CD4-positive, alpha-beta T cell treated with Interferon gamma for 1 hour (primary cell): Measurements from ENCODE around the gene CBLL1.

Experiments used
- DNase-seq: peaks from one replicate; pipeline ENCODE4 v3.0.0-alpha.2; 2020

Gene CBLL1

DNA sequence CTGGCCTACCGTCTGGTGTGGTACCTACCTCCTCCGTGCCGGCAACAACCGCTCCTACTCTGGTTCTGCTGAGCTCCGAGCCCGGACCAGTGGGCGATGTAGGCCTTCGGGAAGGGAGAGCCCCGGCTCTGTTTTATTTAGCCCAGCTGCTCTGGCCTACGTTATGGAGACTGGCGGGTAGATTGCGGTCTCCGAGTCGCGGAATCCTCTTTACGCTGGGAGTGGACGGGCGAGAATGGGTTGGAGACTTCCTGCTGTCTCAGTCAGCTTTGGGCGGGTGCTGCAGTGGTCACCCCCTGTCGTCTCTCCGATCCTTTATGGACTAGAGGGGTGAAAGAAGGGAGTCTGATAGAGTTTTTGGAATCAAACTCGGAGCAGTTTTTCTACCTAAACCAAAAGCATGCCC, 406 bp downstream of the CBLL1 start:
- DNase-seq = no peak

- no peak for DNase-seq
Measured at GRCh38 chr7:107746006-107746405, 2.1 kb downstream of the CBLL1 start.

DNA sequence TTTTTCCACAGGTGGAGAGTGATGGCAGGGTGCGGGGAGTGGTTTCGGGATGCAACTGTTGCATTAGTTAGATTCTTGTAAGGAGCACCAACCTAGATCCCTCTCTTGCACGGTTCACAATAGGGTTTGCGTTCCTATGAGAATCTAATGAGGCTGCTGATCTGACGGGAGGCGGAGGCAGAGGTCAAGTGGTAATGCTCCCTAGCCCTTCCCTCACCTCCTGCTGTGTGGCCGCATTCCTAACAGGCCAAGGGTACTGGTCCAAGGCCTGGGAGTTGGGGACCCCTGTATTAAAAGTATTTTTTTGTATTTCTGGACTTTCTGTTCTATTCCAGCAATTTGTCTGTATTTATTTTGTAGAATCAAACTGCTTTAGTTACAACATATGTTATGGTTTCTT, 7.2 kb downstream of the CBLL1 start:
- no peak for DNase-seq

DNA sequence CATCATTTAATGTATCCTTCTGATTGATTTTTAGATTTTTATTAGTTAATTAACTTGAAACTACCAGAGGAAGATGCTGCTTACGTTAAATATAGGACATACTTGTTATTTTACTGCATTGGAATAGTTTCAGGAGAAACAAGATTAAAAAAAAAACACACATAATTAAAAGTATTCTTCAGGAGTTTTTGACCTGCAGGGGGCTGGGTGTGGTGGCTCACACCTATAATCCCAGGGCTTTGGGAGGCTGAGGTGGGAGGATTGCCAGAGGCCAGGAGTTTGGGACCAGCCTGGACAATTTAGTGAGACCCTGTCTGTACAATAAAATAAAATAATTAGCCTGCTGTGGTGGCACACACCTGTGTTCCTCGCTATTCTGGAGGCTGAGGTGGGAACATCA, 10.7 kb downstream of the CBLL1 start:
- no peak for DNase-seq

- DNase-seq = no peak
Measured at GRCh38 chr7:107758667-107759066, 14.7 kb downstream of the CBLL1 start.

GRCh38 chr7:107767391-107767790, 23.4 kb downstream of the CBLL1 start:
- no peak for DNase-seq

GRCh38 chr7:107768263-107768662, 24.3 kb downstream of the CBLL1 start:
- DNase-seq = no peak

DNA sequence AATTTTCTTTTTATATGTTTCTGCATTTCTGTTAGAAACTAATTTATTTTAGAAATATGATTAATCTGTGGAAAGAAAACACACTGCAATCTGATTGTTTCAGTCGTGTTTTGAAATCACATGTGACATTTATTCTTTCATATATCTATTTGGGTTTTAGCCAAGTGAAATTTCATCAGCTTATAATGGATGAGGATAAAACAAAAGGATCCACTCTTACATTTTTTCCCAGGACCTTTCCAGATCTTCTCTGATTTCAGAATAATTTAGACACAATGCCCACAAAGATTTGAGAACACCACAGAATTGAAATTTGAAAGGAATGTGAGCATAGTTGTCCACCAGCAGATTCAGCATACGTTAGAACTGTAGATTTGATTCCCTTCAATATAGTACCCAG, 29.1 kb downstream of the CBLL1 start:
- no peak for DNase-seq

DNA sequence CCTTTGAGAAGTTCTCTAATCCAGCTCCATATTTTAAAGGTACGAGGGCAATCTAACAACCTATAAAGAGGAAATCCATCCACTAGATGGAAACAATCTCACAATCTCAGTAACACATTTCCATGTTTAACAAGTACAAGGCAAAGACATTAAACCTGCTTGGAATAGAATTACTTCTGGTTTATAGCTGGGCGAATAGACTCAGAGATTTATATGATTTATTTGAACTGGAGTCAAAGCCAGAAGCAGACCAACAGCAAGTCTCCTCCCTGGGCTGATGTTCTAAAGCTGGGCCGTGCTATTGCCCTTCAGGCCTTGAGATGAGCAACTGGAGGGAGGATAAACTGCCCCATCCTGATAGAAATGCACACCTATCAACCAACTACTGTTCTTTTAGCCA, 33.8 kb downstream of the CBLL1 start:
- no peak for DNase-seq

GRCh38 chr7:107778283-107778682, 34.3 kb downstream of the CBLL1 start:
- DNase-seq = no peak

DNA sequence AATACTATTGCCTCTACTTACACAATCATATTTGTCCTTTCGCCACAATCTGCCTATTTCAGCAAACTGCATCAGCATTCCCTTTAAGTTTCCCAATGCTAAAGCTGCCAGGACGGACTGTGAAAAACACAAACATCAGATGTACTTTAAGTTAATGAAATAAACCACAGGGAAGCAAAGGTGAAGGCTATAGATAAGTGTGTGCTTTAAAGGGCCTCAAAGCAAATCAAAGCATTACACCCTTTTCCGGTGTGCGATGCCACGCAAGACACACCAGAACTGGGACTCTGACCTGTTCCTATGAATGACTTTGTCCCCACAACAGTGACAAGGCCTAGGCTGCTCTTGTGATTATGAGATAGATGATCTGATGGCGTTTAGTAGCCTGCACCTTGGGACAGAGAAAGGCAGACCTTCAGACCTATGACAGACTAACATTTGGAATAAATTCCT, 35.7 kb downstream of the CBLL1 start:
- DNase-seq = no peak

GRCh38 chr7:107782374-107782773, 38.4 kb downstream of the CBLL1 start:
- no peak for DNase-seq

GRCh38 chr7:107783648-107784047, 39.7 kb downstream of the CBLL1 start:
- no peak for DNase-seq

- DNase-seq = no peak
Measured at GRCh38 chr7:107785170-107785569, 41.2 kb downstream of the CBLL1 start.

DNA sequence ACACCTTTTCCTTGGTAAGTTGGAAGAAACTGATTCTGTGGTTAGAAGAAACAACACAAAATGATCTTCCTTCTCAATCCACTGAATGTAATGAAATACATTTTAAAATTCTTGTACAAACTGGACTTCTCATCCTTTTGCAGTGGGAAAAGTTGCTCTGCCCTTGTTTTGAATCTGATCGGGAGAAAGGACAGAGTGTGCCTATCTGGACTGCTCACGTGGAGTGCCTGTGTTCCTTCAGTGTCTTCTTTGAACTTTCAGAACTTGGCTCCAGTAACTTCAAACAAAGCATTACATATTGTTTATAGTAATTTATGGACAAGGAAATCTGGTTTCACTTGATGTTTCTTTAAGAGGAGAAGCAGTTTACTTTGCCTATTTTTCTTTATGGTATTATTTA, 42.0 kb downstream of the CBLL1 start:
- DNase-seq = no peak

- no peak for DNase-seq
Measured at GRCh38 chr7:107788216-107788615, 44.3 kb downstream of the CBLL1 start.

GRCh38 chr7:107788662-107789061, 44.7 kb downstream of the CBLL1 start:
- DNase-seq = no peak

- DNase-seq = no peak
Measured at GRCh38 chr7:107789647-107790046, 45.7 kb downstream of the CBLL1 start.

- no peak for DNase-seq
Measured at GRCh38 chr7:107792364-107792763, 48.4 kb downstream of the CBLL1 start.

DNA sequence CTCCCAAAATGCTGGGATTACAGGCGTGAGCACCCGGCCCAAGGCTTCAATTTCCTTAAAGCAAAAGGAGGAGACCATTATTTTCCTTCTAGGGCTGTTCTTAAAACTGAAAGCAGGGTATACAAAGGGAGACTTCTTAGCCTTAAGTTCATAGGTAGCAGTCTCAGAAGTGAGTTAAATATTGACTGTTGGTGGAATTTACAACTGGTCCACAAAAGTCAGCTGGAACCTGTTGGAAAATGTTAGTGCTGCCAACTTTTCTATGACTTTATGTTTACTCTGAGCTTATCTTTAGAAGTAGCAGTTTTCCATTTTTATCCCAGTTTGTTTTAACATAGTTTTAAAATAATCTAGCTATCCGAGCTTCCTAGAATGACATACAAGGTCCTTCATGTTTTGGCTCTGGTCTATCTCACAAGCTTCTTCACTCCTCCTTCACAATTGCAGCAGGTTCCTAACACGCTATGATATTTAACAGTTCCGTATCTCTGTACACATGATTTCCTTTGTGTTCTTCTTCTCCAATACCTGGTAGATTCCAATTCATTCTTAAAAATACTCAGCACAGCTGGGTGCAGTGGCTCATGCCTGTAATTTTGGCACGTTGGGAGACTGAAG, 55.8 kb downstream of the CBLL1 start:
- no peak for DNase-seq

- DNase-seq = no peak
Measured at GRCh38 chr7:107803009-107803610, 59.2 kb downstream of the CBLL1 start, which contains the start of gene SLC26A3. Gene SLC26A3, minus strand, starts transcription at chr7:107803223. Its CDS starts 8,714 bp downstream, at chr7:107794509.

DNA sequence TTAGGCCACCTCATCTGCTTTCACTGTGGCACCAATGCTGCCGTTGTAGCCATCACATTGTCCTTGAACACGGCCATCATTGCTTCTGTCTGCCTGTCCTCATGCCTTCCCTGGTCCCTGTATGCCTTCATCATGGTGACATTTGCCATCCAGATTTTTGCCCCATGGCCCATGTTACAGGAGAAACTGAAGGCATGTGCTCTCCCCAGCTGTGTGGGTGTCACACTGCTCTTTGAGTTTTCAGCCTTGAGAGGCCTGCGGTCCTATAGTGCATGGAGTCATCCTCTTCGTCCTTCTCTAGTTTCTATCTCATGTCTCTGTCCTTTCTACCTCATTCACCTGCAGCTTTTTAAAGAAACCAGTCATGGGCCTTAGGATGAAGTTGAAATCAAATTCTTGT, 65.2 kb downstream of the CBLL1 start:
- DNase-seq = no peak

DNA sequence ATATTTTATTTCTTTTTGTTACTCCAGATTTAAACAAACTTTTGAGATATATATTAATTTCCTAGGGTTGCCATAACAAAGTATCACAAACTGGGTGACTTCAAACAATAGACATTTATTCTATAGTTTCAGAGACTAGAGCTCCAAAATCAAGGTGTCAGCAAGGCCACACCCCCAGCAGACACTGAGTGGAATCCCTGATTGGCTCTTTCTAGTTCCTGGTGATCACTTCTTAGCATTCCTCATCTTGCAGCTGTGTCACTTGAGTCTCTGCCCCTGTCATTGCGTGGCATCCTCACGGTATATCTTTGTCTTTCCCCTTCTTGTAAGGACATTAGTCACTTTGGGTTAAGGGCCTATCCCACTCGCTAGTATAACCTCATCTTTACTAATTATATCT, 66.7 kb downstream of the CBLL1 start:
- no peak for DNase-seq
